IMR-90 (cell line): ENCODE measurements around the gene CARD19. TPM values are rescaled to one million over a fixed set of nuclear protein-coding genes. Genes with fewer than 3 reads are reported as not detected.
A peak's percentile ranks its signal among the peaks of the same experiment; 100 is the strongest.

Experiments
- ATAC-seq: fragments of 200-7000 bp; cut with Tn5 transposase; 2 replicates; pipeline ENCODE4 v1.9.1; 2020; ENCODE audit warnings: low read depth, mild to moderate bottlenecking, moderate library complexity
- BruUV-seq: library from RNA; stranded (reverse); fragments of 400-500 nt; replicated peaks from 2 replicates; lab custom pipeline; 2021; lab: Mats Ljungman, UMichigan
- CTCF ChIA-PET: fragments of 300-600 bp; formaldehyde crosslinking; extraction: SDS; loops from one replicate; lab custom pipeline; 2021; ENCODE audit warnings: antibody characterized with exemption; lab: Yijun Ruan, JAX
- POLR2A ChIA-PET: fragments of 300-600 bp; sonication (Branson Sonifier 250); formaldehyde crosslinking; loops from one replicate; lab custom pipeline; 2022; ENCODE audit warnings: antibody characterized with exemption; ENCODE audit not compliant: unreplicated experiment; lab: Charles Lee
- DNase-seq: peaks from one replicate; pipeline ENCODE4 v3.0.0; 2013
- H2AFZ ChIP-seq: replicated peaks from 2 replicates; pipeline ENCODE3; 2013; ENCODE audit warnings: low read length, mild to moderate bottlenecking; ENCODE audit not compliant: poor library complexity
- H2AK5ac ChIP-seq: 2 replicates; pipeline ENCODE4 v1.6.1; 2013; ENCODE audit warnings: low read depth, low read length, inconsistent platforms
- H2AK9ac ChIP-seq: replicated peaks from 2 replicates; pipeline ENCODE3; 2013; ENCODE audit warnings: mild to moderate bottlenecking, low read depth, low read length, moderate library complexity; ENCODE audit not compliant: poor library complexity
- H2BK120ac ChIP-seq: 2 replicates; pipeline ENCODE4 v1.6.1; 2013; ENCODE audit warnings: low read depth, low read length, inconsistent platforms
- H2BK15ac ChIP-seq: 3 replicates; pipeline ENCODE4 v1.6.1; 2013; ENCODE audit warnings: low read depth, low read length, inconsistent platforms
- H2BK20ac ChIP-seq: 2 replicates; pipeline ENCODE4 v1.6.1; 2013; ENCODE audit warnings: low read depth, mild to moderate bottlenecking, inconsistent platforms, low read length, moderate library complexity
- H2BK5ac ChIP-seq: 2 replicates; pipeline ENCODE4 v1.6.1; 2013; ENCODE audit warnings: mild to moderate bottlenecking, low read depth, low read length, inconsistent platforms; ENCODE audit not compliant: poor library complexity, severe bottlenecking
- H3K14ac ChIP-seq: replicated peaks from 2 replicates; pipeline ENCODE4 v1.6.1; 2013; ENCODE audit warnings: low read depth, low read length, inconsistent platforms
- H3K18ac ChIP-seq: 2 replicates; pipeline ENCODE4 v1.6.1; 2013; ENCODE audit warnings: low read depth, low read length, control low read depth
- H3K23ac ChIP-seq: 2 replicates; pipeline ENCODE4 v1.6.1; 2013; ENCODE audit warnings: low read depth, low read length, inconsistent platforms
- H3K27ac ChIP-seq: 2 replicates; pipeline ENCODE4 v1.5.1; 2013; ENCODE audit warnings: mild to moderate bottlenecking, control low read depth, low read length; ENCODE audit not compliant: insufficient read depth
- H3K27me3 ChIP-seq: 2 replicates; pipeline ENCODE4 v1.6.1; 2013; ENCODE audit warnings: low read length; ENCODE audit not compliant: control insufficient read depth, insufficient read depth
- H3K36me3 ChIP-seq: 2 replicates; pipeline ENCODE4 v1.6.1; 2013; ENCODE audit warnings: low read length, mixed read lengths; ENCODE audit not compliant: control insufficient read depth, insufficient read depth
- H3K4ac ChIP-seq: 2 replicates; pipeline ENCODE4 v1.6.1; 2013; ENCODE audit warnings: low read depth, low read length, inconsistent platforms
- H3K4me1 ChIP-seq: 2 replicates; pipeline ENCODE4 v1.6.1; 2013; ENCODE audit warnings: low read length, mixed read lengths; ENCODE audit not compliant: control insufficient read depth, insufficient read depth
- H3K4me2 ChIP-seq: 2 replicates; pipeline ENCODE4 v1.6.1; 2013; ENCODE audit warnings: low read depth, mild to moderate bottlenecking, control low read depth, low read length, moderate library complexity
- H3K4me3 ChIP-seq: 2 replicates; pipeline ENCODE4 v1.5.1; 2013; ENCODE audit warnings: low read depth, mild to moderate bottlenecking, control low read depth, low read length, moderate library complexity; ENCODE audit not compliant: insufficient read depth
- H3K56ac ChIP-seq: 2 replicates; pipeline ENCODE4 v1.6.1; 2013; ENCODE audit warnings: low read length, inconsistent platforms; ENCODE audit not compliant: insufficient read depth; ENCODE audit errors: extremely low read depth
- H3K79me1 ChIP-seq, 2 experiments: 2 replicates each; pipeline ENCODE4 v1.6.1; 2013; ENCODE audit warnings: low read length in 2 of 2, inconsistent platforms in 1 of 2, low read depth in 1 of 2
- H3K9ac ChIP-seq: 2 replicates; pipeline ENCODE4 v1.6.1; 2013; ENCODE audit warnings: low read depth, low read length, control low read depth
- H3K9me1 ChIP-seq: 2 replicates; pipeline ENCODE4 v1.6.1; 2013; ENCODE audit warnings: low read length, inconsistent platforms; ENCODE audit not compliant: insufficient read depth
- H3K9me3 ChIP-seq: 2 replicates; pipeline ENCODE4 v1.6.1; 2013; ENCODE audit warnings: low read length; ENCODE audit not compliant: control insufficient read depth, insufficient read depth
- H4K20me1 ChIP-seq: 2 replicates; pipeline ENCODE4 v1.6.1; 2013; ENCODE audit warnings: low read length, inconsistent platforms; ENCODE audit not compliant: insufficient read depth
- H4K5ac ChIP-seq: 2 replicates; pipeline ENCODE4 v1.6.1; 2013; ENCODE audit warnings: mild to moderate bottlenecking, low read depth, low read length, control low read depth
- H4K8ac ChIP-seq, 2 experiments: 2 replicates each; pipeline ENCODE4 v1.6.1; 2013; ENCODE audit warnings: low read depth in 2 of 2, low read length in 2 of 2, control low read depth in 1 of 2, inconsistent platforms in 1 of 2
- H4K91ac ChIP-seq: 2 replicates; pipeline ENCODE4 v1.6.1; 2013; ENCODE audit warnings: low read depth, low read length, inconsistent platforms; ENCODE audit not compliant: insufficient read depth
- BHLHE40 ChIP-seq: fragments of 150-350 bp; IDR thresholded peaks from 2 replicates; pipeline ENCODE4 v1.6.1; 2016; ENCODE audit warnings: mild to moderate bottlenecking, low read depth, low read length
- CEBPB ChIP-seq: IDR thresholded peaks from 2 replicates; pipeline ENCODE4 v1.6.1; 2012; ENCODE audit warnings: low read depth, low read length, improper control_type of control experiment
- CHD1 ChIP-seq: IDR thresholded peaks from 2 replicates; pipeline ENCODE4 v1.6.1; 2012; ENCODE audit warnings: low read depth, low read length, improper control_type of control experiment
- CTCF ChIP-seq: conservative IDR thresholded peaks from 2 replicates; pipeline ENCODE4 v1.5.1; 2012; ENCODE audit warnings: mild to moderate bottlenecking, low read depth, low read length, improper control_type of control experiment
- ELK1 ChIP-seq: fragments of 150-350 bp; IDR thresholded peaks from 2 replicates; pipeline ENCODE4 v1.6.1; 2016; ENCODE audit warnings: low read depth, mild to moderate bottlenecking, low read length, moderate library complexity, borderline replicate concordance
- FOS ChIP-seq: fragments of 150-350 bp; IDR thresholded peaks from 2 replicates; pipeline ENCODE4 v1.6.1; 2016; ENCODE audit warnings: low read depth, low read length
- MAFK ChIP-seq: IDR thresholded peaks from 2 replicates; pipeline ENCODE4 v1.6.1; 2012; ENCODE audit warnings: low read depth, low read length, improper control_type of control experiment
- MAZ ChIP-seq: IDR thresholded peaks from 2 replicates; pipeline ENCODE4 v1.6.1; 2012; ENCODE audit warnings: low read depth, mild to moderate bottlenecking, low read length, improper control_type of control experiment, moderate library complexity, borderline replicate concordance
- MXI1 ChIP-seq: IDR thresholded peaks from 2 replicates; pipeline ENCODE4 v1.6.1; 2012; ENCODE audit warnings: low read depth, mild to moderate bottlenecking, low read length, moderate library complexity, borderline replicate concordance
- NFE2L2 ChIP-seq: fragments of 150-350 bp; IDR thresholded peaks from 2 replicates; pipeline ENCODE4 v1.6.1; 2016; ENCODE audit warnings: low read depth, mild to moderate bottlenecking, low read length
- POLR2A ChIP-seq: IDR thresholded peaks from 2 replicates; pipeline ENCODE4 v1.6.1; 2012; ENCODE audit warnings: mild to moderate bottlenecking, low read depth, low read length
- RAD21 ChIP-seq: IDR thresholded peaks from 2 replicates; pipeline ENCODE4 v1.6.1; 2012; ENCODE audit warnings: low read length, improper control_type of control experiment
- RCOR1 ChIP-seq: IDR thresholded peaks from 2 replicates; pipeline ENCODE4 v1.6.1; 2012; ENCODE audit warnings: mild to moderate bottlenecking, low read length, improper control_type of control experiment; ENCODE audit not compliant: insufficient replicate concordance
- RFX5 ChIP-seq: IDR thresholded peaks from 2 replicates; pipeline ENCODE4 v1.8.0; 2012; ENCODE audit warnings: low read depth, mild to moderate bottlenecking, low read length, moderate library complexity
- SMC3 ChIP-seq: fragments of 150-350 bp; IDR thresholded peaks from 2 replicates; pipeline ENCODE4 v1.6.1; 2016; ENCODE audit warnings: low read depth, mild to moderate bottlenecking, antibody characterized with exemption, low read length, moderate library complexity
- USF2 ChIP-seq: fragments of 150-350 bp; IDR thresholded peaks from 2 replicates; pipeline ENCODE4 v1.6.1; 2017; ENCODE audit warnings: mild to moderate bottlenecking, antibody characterized with exemption, low read length, low read depth
- WGBS, 2 experiments: methylation state at CpG; one replicate each; pipeline versions ENCODE4 v1.1.5 to v1.1.7; 2013; ENCODE audit warnings: missing lambda C conversion rate in 2 of 2; ENCODE audit not compliant: insufficient read length in 1 of 2; ENCODE audit errors: extremely low coverage in 2 of 2; 5-methylcytosine and 5-hydroxymethylcytosine counted together
- dilution Hi-C: fragments of 300-500 bp; cut with HindIII; formaldehyde crosslinking; loops from one replicate; pipeline ENCODE4 v1.14.3; 2018; ENCODE audit warnings: low sequenced_read_pairs; ENCODE audit not compliant: unreplicated experiment
- in situ Hi-C: fragments of 300-500 bp; cut with MboI; formaldehyde crosslinking; loops from 3 replicates; pipeline ENCODE4 v1.14.3; 2019; ENCODE audit warnings: low sequenced_read_pairs, inconsistent platforms, mixed read lengths
- intact Hi-C: fragments of 100-400 bp; cut with micrococcal nuclease; formaldehyde crosslinking; loops from 2 replicates; pipeline ENCODE4 v1.10.0; 2022
- polyA plus RNA-seq, 3 experiments: library from polyadenylated mRNA; depleted of rRNA; stranded (reverse); fragments of >200 nt; gene quantifications; 2 replicates each; pipeline ENCODE4 v1.2.3, GENCODE V29; 2012; ENCODE audit warnings: low replicate concordance in 1 of 3
- total RNA-seq: library from RNA; depleted of rRNA; stranded (reverse); fragments of >200 nt; gene quantifications from 2 replicates; pipeline ENCODE4 v1.2.3, GENCODE V29; 2012

The CARD19 gene
- total and polyA plus RNA-seq, 2 of the 4 experiments (the other 2 are of a cell fraction), result 17.4 to 111 TPM

GRCh38 chr9:93138171-93138764 is 42.3 kb downstream of the CARD19 start:
- WGBS, 2 experiments, result 100% methylated on average over 2 of the region's 7 CpGs; no CpG with 5 or more reads in 1 of the 2 experiments
- 0 out of 2 replicates have a peak, but pooled peaks cover 3% of the 10 kb centered on the region for H3K9me3 ChIP-seq
- no peak overlapping the region for H3K56ac ChIP-seq
- DNase-seq (no peak), ATAC-seq (no peak)
- H4K91ac ChIP-seq, result no peak overlapping the region
- TF ChIP-seq CTCF, result no peak
- TF ChIP-seq BHLHE40, result no peak
- no peak for TF ChIP-seq RFX5
- no peak for TF ChIP-seq MXI1
- TF ChIP-seq MAFK, result no peak
- no peak for TF ChIP-seq FOS
- TF ChIP-seq USF2, result no peak
- no peak for TF ChIP-seq NFE2L2
- no peak for TF ChIP-seq SMC3
- no peak for TF ChIP-seq MAZ
- no peak for TF ChIP-seq POLR2A
- no peak for TF ChIP-seq CEBPB
- TF ChIP-seq RCOR1, result no peak
- no peak for TF ChIP-seq ELK1
- no peak for TF ChIP-seq RAD21
- TF ChIP-seq CHD1, result no peak
- no peak overlapping the region for H3K4me2 ChIP-seq
- dilution Hi-C loops, result no loop called here
- no peaks in the 10 kb centered on the region for H3K36me3 ChIP-seq
- H2BK15ac ChIP-seq, result no peak overlapping the region
- no peak overlapping the region for H2AFZ ChIP-seq
- no peak overlapping the region for H3K14ac ChIP-seq
- 0 out of 4 replicates have a peak, but pooled peaks cover 0 to under 1% of the 10 kb centered on the region in 2 experiments for H3K79me1 ChIP-seq
- H2BK20ac ChIP-seq, result no peak overlapping the region
- peaks cover 14% of the 10 kb centered on the region for H3K4me1 ChIP-seq
- no peaks in the 10 kb centered on the region for H3K27me3 ChIP-seq
- H3K18ac ChIP-seq, result no peak overlapping the region
- H3K27ac ChIP-seq, result no peak overlapping the region
- no peak overlapping the region for H3K4ac ChIP-seq
- 0 out of 2 replicates have a peak overlapping the region, but pooled peaks have one; percentile 33 for H2AK5ac ChIP-seq
- H3K9me1 ChIP-seq, result no peaks in the 10 kb centered on the region; the same call in 1 of the 2 replicates
- H4K8ac ChIP-seq, result no peak overlapping the region
- H2AK9ac ChIP-seq, result no peak overlapping the region
- ChIA-PET POLR2A (no interaction called here), CTCF (no interaction called here)
- no peak overlapping the region for H4K5ac ChIP-seq
- no peaks in the 10 kb centered on the region for H4K20me1 ChIP-seq
- no peak overlapping the region for H2BK120ac ChIP-seq
- intact Hi-C loops, result loop anchor here (10.0 kb wide), 1 partner anchor 317 kb away; the partner anchor contains the start of genes FAM120A and FAM120AOS
- in situ Hi-C loops, result no loop called here
- H3K9ac ChIP-seq, result no peak overlapping the region
- BruUV-seq, result no TSS peak
- H2BK5ac ChIP-seq, result no peak overlapping the region
- no peak overlapping the region for H3K23ac ChIP-seq
- no peak overlapping the region for H3K4me3 ChIP-seq
